ELF-1 (cell line): Measurements from ENCODE around the gene GMCL1.

ENCODE experiments used
- DNase-seq: peaks from one replicate; pipeline ENCODE4 v3.0.0-alpha.2; 2016; ENCODE audit warnings: low read depth, low spot score

The GMCL1 gene

DNA sequence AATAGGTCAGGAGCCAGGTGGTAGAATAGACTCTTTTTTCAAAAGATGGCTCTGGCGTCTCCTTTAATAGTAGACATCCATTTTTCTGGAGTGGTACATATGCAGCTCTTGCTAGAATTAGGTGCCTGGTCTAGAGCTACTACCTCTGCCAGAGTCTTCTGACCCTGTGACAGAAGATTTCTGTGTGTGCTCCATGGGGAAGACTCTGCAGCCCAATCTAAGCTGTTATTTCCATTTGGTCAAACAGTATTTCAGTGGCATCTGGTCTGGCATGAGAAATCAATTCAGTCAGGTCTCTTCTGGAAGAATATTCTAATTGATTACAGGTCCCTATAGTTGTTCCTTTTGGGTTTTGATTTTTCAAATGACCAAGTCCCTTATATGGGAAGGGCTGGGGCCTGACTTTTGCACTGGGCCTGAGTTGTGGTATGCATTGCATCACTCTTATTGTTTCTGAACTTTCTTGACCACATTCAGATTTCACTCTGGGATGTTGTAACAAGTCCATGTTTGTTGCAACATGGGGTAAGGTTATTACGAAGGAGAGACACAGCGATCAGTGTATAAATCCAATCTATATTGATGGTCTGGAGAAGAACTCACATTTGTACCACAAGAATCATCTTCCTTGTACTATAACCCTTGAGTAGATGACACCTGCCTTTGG, 97.5 kb downstream of the GMCL1 start:
- DNase-seq = no peak
